ENCODE measurements around the gene TCF7L2.
A peak's percentile ranks its signal among the peaks of the same experiment; 100 is the strongest.

Gene TCF7L2

DNA sequence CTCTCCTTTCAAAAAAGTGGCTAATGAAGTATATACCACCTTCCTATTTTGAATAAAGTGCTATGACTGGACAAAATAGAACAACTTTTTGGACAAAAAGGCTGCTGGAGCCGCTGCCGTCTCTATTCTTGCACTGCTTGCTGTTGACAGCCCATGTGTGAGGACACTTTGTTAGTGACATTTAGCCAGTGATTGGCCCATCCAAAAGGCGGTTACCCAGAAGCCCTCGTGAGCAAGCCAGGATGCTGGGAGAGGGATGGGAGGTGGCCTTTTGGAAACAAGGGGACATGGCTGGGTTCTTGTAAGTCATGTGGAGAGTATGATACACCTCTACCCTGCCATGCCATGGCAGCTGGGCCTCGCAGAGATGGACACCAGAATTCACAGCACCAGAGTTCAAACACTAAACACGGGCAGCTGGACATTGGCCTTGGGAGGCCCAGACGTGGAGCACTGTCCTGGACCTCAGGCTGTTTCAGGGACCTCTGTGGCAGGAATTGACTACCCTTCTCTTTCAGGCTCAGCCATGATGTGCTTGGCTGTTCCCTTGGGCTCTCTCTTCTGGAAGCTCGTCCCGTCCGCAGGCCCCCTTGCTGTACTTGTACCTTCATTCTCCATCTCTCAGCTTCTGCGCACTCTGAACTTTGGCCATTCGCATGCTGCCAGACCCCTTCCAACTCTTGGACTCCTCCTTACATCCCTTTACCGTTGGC lies 118.3 kb downstream of the TCF7L2 start:
- Histone ChIP-seq H3K9ac (ENCODE audit: insufficient read length, low read depth) (no peak overlapping the region), H3K9me3 (ENCODE audit: insufficient read depth, low read length) (no peaks in the 10 kb centered on the region), H3K27me3 (ENCODE audit: insufficient read depth, insufficient read length) (no peaks in the 10 kb centered on the region), H3K4me1 (ENCODE audit: insufficient read depth, insufficient read length) (peaks cover 5% of the 10 kb centered on the region), H3K36me3 (ENCODE audit: insufficient read depth, insufficient read length, low read length) (peaks cover 20% of the 10 kb centered on the region), H3K4me3 (ENCODE audit: insufficient read length, low read depth) (no peak overlapping the region)
- DNase-seq (ENCODE audit: low read depth, low spot score): no peak
- TF ChIP-seq ZNF274 (IDR thresholded peaks at IDR 0.05; ENCODE audit: low read depth, low read length): no peak
- no peak for TF ChIP-seq SUZ12 (IDR thresholded peaks at IDR 0.05; ENCODE audit: extremely low read depth, insufficient read depth, insufficient read length)

DNA sequence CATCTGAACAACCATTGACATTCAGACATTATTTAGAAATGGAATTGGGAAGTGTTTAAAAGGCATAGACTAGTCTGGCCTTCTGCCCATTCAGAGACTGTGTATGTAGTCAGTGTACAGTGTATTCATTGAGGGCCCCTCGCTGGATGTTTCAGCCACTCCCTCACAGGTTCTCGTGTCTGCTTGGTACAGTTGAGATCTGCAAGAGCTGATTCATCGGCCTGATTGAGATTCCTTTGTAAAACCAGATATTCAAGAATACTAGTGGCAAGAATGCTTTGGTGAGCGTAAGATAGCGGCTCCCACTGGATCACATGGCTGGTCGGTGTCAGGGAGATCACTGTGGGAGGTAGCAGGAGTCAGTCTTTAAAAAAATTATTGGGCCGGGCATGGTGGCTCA lies 119.5 kb downstream of the TCF7L2 start:
- no peaks in the 10 kb centered on the region for H3K27me3 ChIP-seq (ENCODE audit: insufficient read depth, insufficient read length)
- no peaks in the 10 kb centered on the region for H3K9me3 ChIP-seq (ENCODE audit: insufficient read depth, low read length)
- peaks cover 5% of the 10 kb centered on the region for H3K4me1 ChIP-seq (ENCODE audit: insufficient read depth, insufficient read length)
- TF ChIP-seq ZNF274 (IDR thresholded peaks at IDR 0.05; ENCODE audit: low read depth, low read length) (no peak), YY1 (IDR thresholded peaks at IDR 0.05; ENCODE audit: insufficient read depth, insufficient read length) (no peak)
- H3K4me3 ChIP-seq (ENCODE audit: insufficient read length, low read depth): no peak overlapping the region
- H3K9ac ChIP-seq (ENCODE audit: insufficient read length, low read depth): no peak overlapping the region
- H3K36me3 ChIP-seq (ENCODE audit: insufficient read depth, insufficient read length, low read length): peaks cover 20% of the 10 kb centered on the region
- no peak for DNase-seq (ENCODE audit: low read depth, low spot score)

DNA sequence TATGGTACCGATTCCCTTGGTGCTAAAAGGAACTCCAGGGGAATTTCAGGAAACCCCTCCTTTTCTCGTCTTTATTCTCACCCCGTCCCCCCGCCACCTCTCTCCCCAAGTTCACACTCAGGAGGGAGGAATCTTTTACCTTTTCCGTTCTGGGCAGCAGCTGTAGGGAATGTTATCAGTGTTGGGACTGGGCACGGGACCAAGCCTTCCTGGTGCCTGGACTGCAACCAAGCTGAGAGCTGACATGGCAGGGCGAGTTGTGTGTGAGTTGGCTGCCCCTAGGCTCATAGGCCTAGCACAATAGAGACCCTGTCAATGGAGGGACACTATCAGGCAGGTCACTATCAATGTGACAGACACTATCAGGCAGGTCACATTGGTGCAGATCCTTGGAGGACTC lies 121.4 kb downstream of the TCF7L2 start:
- peaks cover 20% of the 10 kb centered on the region for H3K36me3 ChIP-seq (ENCODE audit: insufficient read depth, insufficient read length, low read length)
- no peak for TF ChIP-seq YY1 (IDR thresholded peaks at IDR 0.05; ENCODE audit: insufficient read depth, insufficient read length)
- no peak for TF ChIP-seq ZNF274 (IDR thresholded peaks at IDR 0.05; ENCODE audit: low read depth, low read length)
- no peak for TF ChIP-seq SUZ12 (IDR thresholded peaks at IDR 0.05; ENCODE audit: extremely low read depth, insufficient read depth, insufficient read length)
- no peak overlapping the region for H3K4me3 ChIP-seq (ENCODE audit: insufficient read length, low read depth)
- peak overlapping the region; percentile 42 for H3K9ac ChIP-seq (ENCODE audit: insufficient read length, low read depth)
- H3K9me3 ChIP-seq (ENCODE audit: insufficient read depth, low read length): no peaks in the 10 kb centered on the region
- H3K4me1 ChIP-seq (ENCODE audit: insufficient read depth, insufficient read length): peaks cover 8% of the 10 kb centered on the region
- no peak for DNase-seq (ENCODE audit: low read depth, low spot score)
- no peaks in the 10 kb centered on the region for H3K27me3 ChIP-seq (ENCODE audit: insufficient read depth, insufficient read length)

DNA sequence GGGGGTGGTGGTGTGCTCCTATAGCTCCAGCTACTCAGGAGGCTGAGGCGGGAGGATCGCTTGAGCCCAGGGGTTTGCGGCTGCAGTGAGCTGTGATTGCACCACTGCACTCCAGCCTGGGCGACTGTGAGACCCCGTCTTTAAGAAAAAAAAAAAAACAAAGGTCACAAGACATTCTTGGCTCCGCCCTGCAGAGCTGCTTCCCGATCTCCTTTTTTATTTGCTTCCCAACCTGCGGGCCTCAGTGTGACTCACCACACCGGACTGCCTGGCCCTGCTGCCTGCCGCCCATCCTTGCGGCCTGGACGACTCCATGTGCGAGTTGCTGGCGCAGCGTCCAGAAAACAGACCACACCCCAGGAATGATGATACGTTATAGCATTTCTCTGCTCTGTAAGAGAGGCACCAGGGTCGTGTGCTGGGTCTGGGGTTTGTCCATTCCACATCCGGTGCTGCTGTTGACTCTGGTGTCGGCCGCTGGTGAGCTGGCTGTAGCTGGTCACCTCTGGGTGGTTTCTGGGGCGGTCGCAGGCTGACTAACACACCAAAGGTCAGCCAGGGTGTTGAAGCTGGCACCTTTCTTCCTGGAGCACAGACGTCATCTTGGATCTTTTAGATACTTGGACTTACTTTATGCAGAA lies 123.6 kb downstream of the TCF7L2 start:
- peaks cover 8% of the 10 kb centered on the region for H3K4me1 ChIP-seq (ENCODE audit: insufficient read depth, insufficient read length)
- peaks cover 11% of the 10 kb centered on the region for H3K36me3 ChIP-seq (ENCODE audit: insufficient read depth, insufficient read length, low read length)

DNA sequence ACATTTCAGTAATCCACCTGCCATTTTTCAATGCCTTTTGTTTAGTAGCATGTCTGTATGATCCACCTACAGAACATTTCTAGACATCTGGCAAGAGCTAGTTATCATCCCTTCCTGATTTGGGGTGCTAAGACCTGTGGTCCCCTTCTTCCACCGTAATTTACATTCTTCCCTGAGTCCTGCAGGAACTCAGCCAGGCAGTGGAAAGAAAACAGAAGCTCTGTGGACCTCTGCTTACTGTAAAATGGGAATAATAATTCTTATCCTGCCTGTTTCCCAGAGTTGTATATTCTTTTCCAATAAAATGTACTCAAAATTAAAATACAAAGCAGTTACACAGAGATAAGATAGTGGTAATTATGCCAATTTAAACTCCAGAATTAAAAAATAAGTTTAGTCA lies 126.9 kb downstream of the TCF7L2 start:
- H3K9ac ChIP-seq (ENCODE audit: insufficient read length, low read depth): no peak overlapping the region
- H3K27me3 ChIP-seq (ENCODE audit: insufficient read depth, insufficient read length): no peaks in the 10 kb centered on the region
- peaks cover 4% of the 10 kb centered on the region for H3K36me3 ChIP-seq (ENCODE audit: insufficient read depth, insufficient read length, low read length)
- no peak for TF ChIP-seq YY1 (IDR thresholded peaks at IDR 0.05; ENCODE audit: insufficient read depth, insufficient read length)
- no peak for TF ChIP-seq ZNF274 (IDR thresholded peaks at IDR 0.05; ENCODE audit: low read depth, low read length)
- TF ChIP-seq SUZ12 (IDR thresholded peaks at IDR 0.05; ENCODE audit: extremely low read depth, insufficient read depth, insufficient read length): no peak
- H3K4me3 ChIP-seq (ENCODE audit: insufficient read length, low read depth): no peak overlapping the region
- DNase-seq (ENCODE audit: low read depth, low spot score): no peak
- H3K4me1 ChIP-seq (ENCODE audit: insufficient read depth, insufficient read length): peaks cover 6% of the 10 kb centered on the region
- H3K9me3 ChIP-seq (ENCODE audit: insufficient read depth, low read length): no peaks in the 10 kb centered on the region

More for the DNA sequence above, 123.6 kb downstream of the TCF7L2 start:
- Histone ChIP-seq H3K4me3 (ENCODE audit: insufficient read length, low read depth) (no peak overlapping the region), H3K9me3 (ENCODE audit: insufficient read depth, low read length) (no peaks in the 10 kb centered on the region), H3K9ac (ENCODE audit: insufficient read length, low read depth) (peak overlapping the region; percentile 46), H3K27me3 (ENCODE audit: insufficient read depth, insufficient read length) (no peaks in the 10 kb centered on the region)
- no peak for TF ChIP-seq YY1 (IDR thresholded peaks at IDR 0.05; ENCODE audit: insufficient read depth, insufficient read length)
- no peak for TF ChIP-seq ZNF274 (IDR thresholded peaks at IDR 0.05; ENCODE audit: low read depth, low read length)
- TF ChIP-seq SUZ12 (IDR thresholded peaks at IDR 0.05; ENCODE audit: extremely low read depth, insufficient read depth, insufficient read length): no peak
- peak; percentile 39 for DNase-seq (ENCODE audit: low read depth, low spot score)

DNA sequence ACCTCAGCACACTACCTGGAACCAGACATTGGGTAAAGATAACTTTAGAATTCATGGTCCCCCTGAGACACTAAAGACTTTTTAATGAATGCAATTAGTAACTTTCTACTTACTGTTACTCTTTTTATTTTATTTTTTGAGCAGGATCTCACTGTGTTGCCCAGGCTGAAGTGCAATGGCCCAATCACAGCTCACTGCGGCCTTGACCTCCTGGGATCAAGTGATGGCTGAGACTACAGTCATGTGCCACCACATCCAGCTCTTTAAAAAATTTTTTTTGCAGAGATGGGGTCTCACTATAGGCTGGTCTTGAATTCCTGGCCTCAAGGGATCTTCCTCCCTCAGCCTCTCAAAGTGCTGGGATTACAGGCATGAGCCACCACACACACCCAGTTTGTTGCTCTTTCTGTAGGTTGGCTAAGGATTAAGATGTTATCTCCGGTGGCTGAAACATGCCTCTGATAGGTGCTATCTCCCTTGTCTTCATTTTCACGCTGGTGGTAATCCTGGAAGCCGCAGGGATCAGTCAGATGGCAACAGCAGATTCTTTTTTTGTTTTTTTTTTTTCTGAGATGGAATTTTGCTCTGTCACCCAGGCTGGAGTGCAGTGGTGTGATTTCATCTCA lies 128.3 kb downstream of the TCF7L2 start:
- no peak overlapping the region for H3K9ac ChIP-seq (ENCODE audit: insufficient read length, low read depth)
- H3K4me1 ChIP-seq (ENCODE audit: insufficient read depth, insufficient read length): peaks cover 4% of the 10 kb centered on the region
- no peaks in the 10 kb centered on the region for H3K27me3 ChIP-seq (ENCODE audit: insufficient read depth, insufficient read length)
- no peaks in the 10 kb centered on the region for H3K9me3 ChIP-seq (ENCODE audit: insufficient read depth, low read length)
- peaks cover 4% of the 10 kb centered on the region for H3K36me3 ChIP-seq (ENCODE audit: insufficient read depth, insufficient read length, low read length)
- H3K4me3 ChIP-seq (ENCODE audit: insufficient read length, low read depth): no peak overlapping the region
- TF ChIP-seq YY1 (IDR thresholded peaks at IDR 0.05; ENCODE audit: insufficient read depth, insufficient read length) (no peak), SUZ12 (IDR thresholded peaks at IDR 0.05; ENCODE audit: extremely low read depth, insufficient read depth, insufficient read length) (no peak), ZNF274 (IDR thresholded peaks at IDR 0.05; ENCODE audit: low read depth, low read length) (no peak)
- no peak for DNase-seq (ENCODE audit: low read depth, low spot score)

Measured in NT2/D1 (cell line).